Common myeloid progenitor, CD34-positive (primary cell): ENCODE results near the gene TRPM6.

Source experiments
- CTCF ChIA-PET: fragments of 350-600 bp; sonication (Branson Sonifier 250); formaldehyde crosslinking; loops from one replicate; lab custom pipeline; 2021; ENCODE audit warnings: antibody characterized with exemption; lab: Charles Lee
- POLR2A ChIA-PET: fragments of 350-600 bp; sonication (Branson Sonifier 250); formaldehyde crosslinking; loops from one replicate; lab custom pipeline; 2021; ENCODE audit warnings: antibody characterized with exemption; lab: Charles Lee
- DNase-seq, 3 donors: peaks; one replicate each; pipeline versions ENCODE4 v3.0.0 to v3.0.0-alpha.2; 2013
- H3K27ac ChIP-seq, 2 experiments: 1 replicate in 1 of 2; 2 replicates in 1 of 2; pipeline ENCODE4 v1.7.0; 2013; ENCODE audit warnings: inconsistent platforms in 2 of 2, low read length in 2 of 2, mild to moderate bottlenecking in 2 of 2, low read depth in 1 of 2, moderate library complexity in 1 of 2; ENCODE audit not compliant: severe bottlenecking in 2 of 2, insufficient read depth in 1 of 2, poor library complexity in 1 of 2
- H3K27me3 ChIP-seq, 5 experiments: replicated peaks in 2 of 5; 1 replicate in 3 of 5; 2 replicates in 2 of 5; pipeline versions ENCODE4 v1.6.1 to v1.7.0; 2013; ENCODE audit warnings: low read length in 4 of 5, mild to moderate bottlenecking in 2 of 5, moderate library complexity in 2 of 5, inconsistent platforms in 1 of 5; ENCODE audit not compliant: insufficient read depth in 5 of 5, control insufficient read depth in 4 of 5
- H3K36me3 ChIP-seq, 4 experiments: 1 replicate in 2 of 4; 2 replicates in 2 of 4; pipeline versions ENCODE4 v1.6.1 to v1.7.0; 2013; ENCODE audit warnings: low read length in 3 of 4, control low read depth in 1 of 4, mild to moderate bottlenecking in 1 of 4; ENCODE audit not compliant: control insufficient read depth in 4 of 4, insufficient read depth in 4 of 4
- H3K4me1 ChIP-seq, 4 experiments: 1 replicate in 3 of 4; 2 replicates in 1 of 4; pipeline versions ENCODE4 v1.6.1 to v1.7.1; 2013; ENCODE audit warnings: low read length in 3 of 4, mild to moderate bottlenecking in 3 of 4, control low read depth in 1 of 4, inconsistent platforms in 1 of 4, moderate library complexity in 1 of 4; ENCODE audit not compliant: control insufficient read depth in 4 of 4, insufficient read depth in 4 of 4; ENCODE audit errors: control extremely low read depth in 1 of 4
- H3K4me3 ChIP-seq, 7 experiments: 1 replicate in 4 of 7; 2 replicates in 3 of 7; pipeline versions ENCODE4 v1.5.1 to v1.7.0; 2013; ENCODE audit warnings: mild to moderate bottlenecking in 7 of 7, low read length in 6 of 7, moderate library complexity in 6 of 7, inconsistent platforms in 2 of 7, low read depth in 2 of 7, control low read depth in 1 of 7; ENCODE audit not compliant: insufficient read depth in 4 of 7, control insufficient read depth in 1 of 7; ENCODE audit errors: extremely low read depth in 1 of 7
- H3K9me3 ChIP-seq, 5 experiments: 1 replicate in 4 of 5; 2 replicates in 1 of 5; pipeline versions ENCODE4 v1.6.1 to v1.7.1; 2013; ENCODE audit warnings: low read length in 4 of 5, mild to moderate bottlenecking in 2 of 5, inconsistent platforms in 1 of 5, low read depth in 1 of 5, moderate library complexity in 1 of 5; ENCODE audit not compliant: control insufficient read depth in 4 of 5, insufficient read depth in 2 of 5; ENCODE audit errors: control extremely low read depth in 1 of 5
- WGBS: methylation state at CpG from one replicate; pipeline ENCODE4 v1.1.5; 2013; ENCODE audit not compliant: insufficient coverage; 5-methylcytosine and 5-hydroxymethylcytosine counted together

The TRPM6 gene

DNA sequence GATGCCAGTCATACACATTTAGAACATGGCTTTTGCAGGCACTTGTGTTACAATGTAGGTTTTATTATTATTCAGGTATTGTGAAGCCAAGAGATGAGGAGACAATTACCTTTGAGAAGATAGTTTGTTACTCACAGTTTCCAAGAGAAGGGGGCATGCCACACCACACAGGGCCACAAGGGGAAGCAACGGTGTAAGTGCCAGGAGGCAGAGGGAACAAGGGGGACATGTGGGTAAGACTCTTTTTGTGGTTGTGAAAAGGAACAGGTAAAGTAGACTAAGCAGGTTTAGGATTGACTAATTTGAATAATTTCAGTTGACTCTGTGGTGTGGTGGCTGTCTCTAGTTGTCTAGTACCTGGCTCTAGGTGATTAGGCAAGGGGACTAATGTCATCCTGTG lies 191.2 kb downstream of the TRPM6 start:
- Histone ChIP-seq H3K9me3 (no peaks in the 10 kb centered on the region), H3K4me1 (no peaks in the 10 kb centered on the region), H3K27ac (no peak overlapping the region), H3K27me3 (peaks cover 0 to 2% (median 0%) of the 10 kb centered on the region in 5 experiments), H3K36me3 (no peaks in the 10 kb centered on the region), H3K4me3 (no peak overlapping the region)
- ChIA-PET POLR2A (no interaction called here), CTCF (no interaction called here)
- 86% methylated on average over 1 of the region's 1 CpG for WGBS
- DNase-seq = no peak

GRCh38 chr9:74691058-74691457 lies 196.7 kb downstream of the TRPM6 start:
- Histone ChIP-seq H3K27me3 (no peaks in the 10 kb centered on the region), H3K36me3 (no peaks in the 10 kb centered on the region), H3K9me3 (no peaks in the 10 kb centered on the region), H3K27ac (no peak overlapping the region), H3K4me1 (no peaks in the 10 kb centered on the region), H3K4me3 (no peak overlapping the region)
- ChIA-PET POLR2A (no interaction called here), CTCF (no interaction called here)
- no peak for DNase-seq
- 96% methylated on average over 4 of the region's 8 CpGs for WGBS

GRCh38 chr9:74683322-74683721 lies 204.4 kb downstream of the TRPM6 start:
- WGBS = 100% methylated on average over 3 of the region's 4 CpGs
- no peak overlapping the region for H3K4me3 ChIP-seq
- no peaks in the 10 kb centered on the region for H3K9me3 ChIP-seq
- ChIA-PET CTCF (no interaction called here), POLR2A (no interaction called here)
- no peak overlapping the region for H3K27ac ChIP-seq
- DNase-seq = no peak
- H3K36me3 ChIP-seq = no peaks in the 10 kb centered on the region
- H3K27me3 ChIP-seq = peaks cover 0 to 2% (median 0%) of the 10 kb centered on the region in 5 experiments
- no peaks in the 10 kb centered on the region for H3K4me1 ChIP-seq

- no peaks in the 10 kb centered on the region for H3K4me1 ChIP-seq
- H3K27ac ChIP-seq = no peak overlapping the region
- no peaks in the 10 kb centered on the region for H3K9me3 ChIP-seq
- DNase-seq = no peak
- POLR2A ChIA-PET = no interaction called here
- H3K4me3 ChIP-seq = no peak overlapping the region
- CTCF ChIA-PET = no interaction called here
- H3K36me3 ChIP-seq = no peaks in the 10 kb centered on the region
- 43% methylated on average over 1 of the region's 3 CpGs for WGBS
- peaks cover 0 to 2% (median 0%) of the 10 kb centered on the region in 5 experiments for H3K27me3 ChIP-seq
Measured at GRCh38 chr9:74681906-74682305, 205.8 kb downstream of the TRPM6 start.

- no peaks in the 10 kb centered on the region for H3K4me1 ChIP-seq
- H3K9me3 ChIP-seq = no peaks in the 10 kb centered on the region
- POLR2A ChIA-PET = no interaction called here
- no peak overlapping the region for H3K27ac ChIP-seq
- no peak overlapping the region for H3K4me3 ChIP-seq
- no peak for DNase-seq
- CTCF ChIA-PET = no interaction called here
- H3K36me3 ChIP-seq = no peaks in the 10 kb centered on the region
- no peaks in the 10 kb centered on the region for H3K27me3 ChIP-seq
- 65% methylated on average over 4 of the region's 6 CpGs for WGBS
Measured at GRCh38 chr9:74674077-74674476, 213.6 kb downstream of the TRPM6 start.
